ENCODE measurements around the gene ATF6.

ATF6 gene

DNA sequence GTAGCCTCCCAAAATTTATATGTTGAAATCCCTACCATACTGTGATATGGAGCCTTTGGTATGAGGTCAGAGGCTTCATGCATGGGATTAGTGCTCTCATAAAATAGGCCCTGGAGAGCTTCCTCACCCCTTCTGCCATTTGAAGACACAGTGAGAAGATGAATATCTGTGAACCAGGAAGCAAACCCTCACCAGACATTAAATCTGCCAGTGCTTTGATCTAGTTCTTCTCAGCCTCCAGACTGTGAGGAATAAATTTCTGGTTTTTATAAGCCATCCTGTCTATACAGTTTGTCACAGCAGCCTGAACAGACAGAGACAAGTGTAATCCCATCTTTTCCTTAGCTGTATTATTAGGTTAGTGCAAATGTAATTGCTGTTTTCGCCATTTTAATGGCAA is 169.1 kb downstream of the ATF6 start:
- Histone ChIP-seq H3K9me3 (replicated peaks; ENCODE audit: insufficient read depth, low read length) (no peaks in the 10 kb centered on the region), H3K27ac (ENCODE audit: low read length) (no peak overlapping the region), H3K36me3 (replicated peaks; ENCODE audit: insufficient read depth, low read length) (no peaks in the 10 kb centered on the region; the same call in 1 of the 2 replicates), H3K9ac (ENCODE audit: low read length) (no peak overlapping the region), H3K4me2 (ENCODE audit: low read depth, low read length) (no peak overlapping the region), H3K27me3 (replicated peaks; ENCODE audit: insufficient read depth, low read length) (no peaks in the 10 kb centered on the region), H3K4me1 (ENCODE audit: low read length) (peaks cover 26% of the 10 kb centered on the region), H3K4me3 (ENCODE audit: low read length) (no peak overlapping the region), H2AFZ (ENCODE audit: low read length) (no peak overlapping the region), H4K20me1 (ENCODE audit: insufficient read depth, low read length) (no peaks in the 10 kb centered on the region), H3F3A (ENCODE audit: insufficient read depth, low read length) (peaks cover 11% of the 10 kb centered on the region; the same call in 1 of the 2 replicates), H3K9me2 (replicated peaks; ENCODE audit: insufficient read depth, low read length) (no peaks in the 10 kb centered on the region), H3K79me2 (ENCODE audit: low read length) (no peaks in the 10 kb centered on the region)
- no peak for TF ChIP-seq EZH2phosphoT487 (IDR thresholded peaks at IDR 0.05; ENCODE audit: low read length)
- TF ChIP-seq, protein P1, sequence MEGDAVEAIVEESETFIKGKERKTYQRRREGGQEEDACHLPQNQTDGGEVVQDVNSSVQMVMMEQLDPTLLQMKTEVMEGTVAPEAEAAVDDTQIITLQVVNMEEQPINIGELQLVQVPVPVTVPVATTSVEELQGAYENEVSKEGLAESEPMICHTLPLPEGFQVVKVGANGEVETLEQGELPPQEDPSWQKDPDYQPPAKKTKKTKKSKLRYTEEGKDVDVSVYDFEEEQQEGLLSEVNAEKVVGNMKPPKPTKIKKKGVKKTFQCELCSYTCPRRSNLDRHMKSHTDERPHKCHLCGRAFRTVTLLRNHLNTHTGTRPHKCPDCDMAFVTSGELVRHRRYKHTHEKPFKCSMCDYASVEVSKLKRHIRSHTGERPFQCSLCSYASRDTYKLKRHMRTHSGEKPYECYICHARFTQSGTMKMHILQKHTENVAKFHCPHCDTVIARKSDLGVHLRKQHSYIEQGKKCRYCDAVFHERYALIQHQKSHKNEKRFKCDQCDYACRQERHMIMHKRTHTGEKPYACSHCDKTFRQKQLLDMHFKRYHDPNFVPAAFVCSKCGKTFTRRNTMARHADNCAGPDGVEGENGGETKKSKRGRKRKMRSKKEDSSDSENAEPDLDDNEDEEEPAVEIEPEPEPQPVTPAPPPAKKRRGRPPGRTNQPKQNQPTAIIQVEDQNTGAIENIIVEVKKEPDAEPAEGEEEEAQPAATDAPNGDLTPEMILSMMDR (IDR thresholded peaks at IDR 0.05; ENCODE audit: low read length) = no peak
- TF ChIP-seq EZH2 (optimal IDR thresholded peaks at IDR 0.05; ENCODE audit: low read depth, low read length) = no peak
- no peak for DNase-seq

DNA sequence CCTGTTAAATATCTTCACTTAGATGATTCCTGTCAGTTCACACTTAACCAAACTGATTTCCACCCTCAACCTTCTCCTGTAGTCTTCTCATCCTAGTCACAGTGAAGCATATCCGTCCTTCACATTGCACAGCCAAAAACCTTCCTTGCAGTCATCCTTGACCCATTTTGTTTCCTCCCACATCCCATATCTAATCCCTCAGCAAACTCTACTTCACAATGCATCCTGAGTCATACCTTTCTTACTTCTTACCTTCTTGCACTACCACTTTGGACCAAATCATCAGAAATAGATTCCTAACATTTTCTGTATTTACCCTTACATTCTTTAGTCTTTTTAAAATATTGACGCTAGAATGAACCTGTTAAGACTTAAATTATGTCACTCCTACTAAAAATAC is 170.7 kb downstream of the ATF6 start:
- Histone ChIP-seq H3K9me3 (replicated peaks; ENCODE audit: insufficient read depth, low read length) (no peaks in the 10 kb centered on the region), H2AFZ (ENCODE audit: low read length) (no peak overlapping the region), H3K9ac (ENCODE audit: low read length) (no peak overlapping the region), H3K4me1 (ENCODE audit: low read length) (peaks cover 26% of the 10 kb centered on the region), H3K4me3 (ENCODE audit: low read length) (no peak overlapping the region), H3K79me2 (ENCODE audit: low read length) (no peaks in the 10 kb centered on the region), H3K9me2 (replicated peaks; ENCODE audit: insufficient read depth, low read length) (no peaks in the 10 kb centered on the region), H3K27ac (ENCODE audit: low read length) (no peak overlapping the region), H3K36me3 (replicated peaks; ENCODE audit: insufficient read depth, low read length) (no peaks in the 10 kb centered on the region; the same call in 1 of the 2 replicates), H3K4me2 (ENCODE audit: low read depth, low read length) (no peak overlapping the region), H3F3A (ENCODE audit: insufficient read depth, low read length) (peaks cover 11% of the 10 kb centered on the region; the same call in 1 of the 2 replicates), H3K27me3 (replicated peaks; ENCODE audit: insufficient read depth, low read length) (no peaks in the 10 kb centered on the region), H4K20me1 (ENCODE audit: insufficient read depth, low read length) (no peaks in the 10 kb centered on the region)
- DNase-seq = no peak
- TF ChIP-seq, protein P1 (IDR thresholded peaks at IDR 0.05; ENCODE audit: low read length) = no peak
- TF ChIP-seq EZH2 (optimal IDR thresholded peaks at IDR 0.05; ENCODE audit: low read depth, low read length) (no peak), EZH2phosphoT487 (IDR thresholded peaks at IDR 0.05; ENCODE audit: low read length) (no peak)

DNA sequence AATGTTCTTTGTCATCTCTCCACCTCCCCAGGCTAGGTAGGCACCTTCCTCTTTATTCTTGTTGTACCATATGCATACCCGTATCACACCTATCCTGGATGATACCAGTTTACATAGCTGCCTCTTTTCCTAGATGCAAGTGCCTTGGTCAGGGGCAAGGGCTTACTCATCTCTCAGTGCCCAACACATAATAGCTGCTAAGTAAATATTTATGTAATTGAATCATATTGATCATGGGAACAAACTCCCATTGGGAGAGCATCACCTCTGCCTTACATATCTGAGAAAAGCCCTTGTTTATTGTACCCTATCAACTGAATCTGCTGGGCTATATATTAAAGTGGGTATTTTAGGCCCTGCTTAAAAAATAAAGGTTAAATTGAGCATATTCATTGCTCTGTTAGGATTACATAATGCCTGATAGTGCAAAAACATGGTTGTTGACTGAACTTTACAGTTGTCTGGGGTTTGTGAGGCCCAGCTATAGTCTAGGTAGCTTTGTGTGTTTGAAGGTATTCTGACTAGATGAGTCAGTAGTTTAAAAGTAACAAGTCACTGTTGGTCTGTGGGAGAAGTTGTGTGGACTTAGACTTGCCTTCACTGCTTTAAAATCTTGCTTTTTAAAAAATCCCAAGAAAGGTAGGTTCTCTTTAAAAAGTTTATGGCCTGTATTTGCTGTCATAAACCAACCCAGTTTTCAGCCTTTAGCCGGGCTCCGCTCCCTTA is 174.9 kb downstream of the ATF6 start:
- Histone ChIP-seq H4K20me1 (ENCODE audit: insufficient read depth, low read length) (no peaks in the 10 kb centered on the region), H3K9ac (ENCODE audit: low read length) (no peak overlapping the region), H3K9me2 (replicated peaks; ENCODE audit: insufficient read depth, low read length) (no peaks in the 10 kb centered on the region), H3K27ac (ENCODE audit: low read length) (no peak overlapping the region), H3K36me3 (replicated peaks; ENCODE audit: insufficient read depth, low read length) (no peaks in the 10 kb centered on the region; the same call in 1 of the 2 replicates), H3K9me3 (replicated peaks; ENCODE audit: insufficient read depth, low read length) (no peaks in the 10 kb centered on the region), H3K79me2 (ENCODE audit: low read length) (no peaks in the 10 kb centered on the region), H2AFZ (ENCODE audit: low read length) (no peak overlapping the region), H3K4me1 (ENCODE audit: low read length) (no peaks in the 10 kb centered on the region), H3F3A (ENCODE audit: insufficient read depth, low read length) (no peaks in the 10 kb centered on the region), H3K4me3 (ENCODE audit: low read length) (no peak overlapping the region), H3K27me3 (replicated peaks; ENCODE audit: insufficient read depth, low read length) (no peaks in the 10 kb centered on the region), H3K4me2 (ENCODE audit: low read depth, low read length) (no peak overlapping the region)
- TF ChIP-seq, protein P1 (IDR thresholded peaks at IDR 0.05; ENCODE audit: low read length) = no peak
- TF ChIP-seq EZH2phosphoT487 (IDR thresholded peaks at IDR 0.05; ENCODE audit: low read length) (no peak), EZH2 (optimal IDR thresholded peaks at IDR 0.05; ENCODE audit: low read depth, low read length) (no peak)
- DNase-seq = no peak

Measured in MM.1S (cell line).